ENCODE results near the gene C1orf226. TPM values are rescaled to one million over a fixed set of nuclear protein-coding genes. Genes with fewer than 3 reads are reported as not detected.

Gene C1orf226
- total and polyA plus RNA-seq, 9 of the 15 experiments (the other 6 are each of a cell fraction or from before 2014, with no cell fraction given), result 0.10 to 1.4 (median 0.47) TPM

DNA sequence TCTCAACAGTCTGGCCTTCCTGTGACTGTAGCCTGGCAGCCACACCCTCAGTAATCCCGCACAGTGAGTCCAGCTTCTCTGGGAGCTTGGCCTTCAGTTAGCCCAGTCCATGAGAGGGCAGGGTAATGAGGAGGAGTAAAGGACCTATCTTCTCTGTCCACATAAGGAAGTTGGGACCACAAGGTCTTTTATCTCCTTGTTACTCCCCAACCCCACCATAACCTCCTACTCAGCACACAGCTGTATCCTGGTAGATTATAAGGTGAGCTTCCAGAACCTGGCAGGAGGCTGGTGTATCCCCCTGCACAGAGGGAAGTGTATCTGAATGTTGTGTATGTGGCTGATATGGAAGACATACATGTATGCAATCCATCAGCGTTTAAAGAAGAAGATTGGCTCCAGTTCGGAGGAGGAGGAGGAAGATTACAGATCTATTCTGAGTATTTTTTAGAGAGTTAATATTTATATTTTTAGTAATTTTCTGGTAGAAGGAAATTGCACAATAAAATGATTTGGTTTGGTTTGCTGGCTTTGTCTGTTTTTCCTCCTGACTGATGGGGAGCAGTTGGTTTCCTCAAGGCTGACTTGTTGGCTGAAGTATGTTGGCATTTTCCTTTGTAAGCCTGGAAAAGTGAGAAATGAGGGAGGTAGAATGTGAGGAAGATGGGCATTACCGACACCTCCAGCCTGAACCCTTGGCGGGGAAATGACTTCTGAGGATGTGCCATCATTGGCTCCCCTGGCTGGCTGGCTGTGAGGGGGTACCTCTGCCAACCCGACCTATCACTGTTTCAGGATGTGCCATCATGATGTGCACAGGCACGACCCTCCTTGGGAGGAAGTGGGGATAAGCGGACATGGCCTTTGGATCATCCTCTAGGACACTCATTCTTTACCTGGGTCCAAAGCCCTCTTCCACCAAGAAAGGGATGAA lies 5.0 kb downstream of the C1orf226 start (continued):
- TF ChIP-seq, protein P1, sequence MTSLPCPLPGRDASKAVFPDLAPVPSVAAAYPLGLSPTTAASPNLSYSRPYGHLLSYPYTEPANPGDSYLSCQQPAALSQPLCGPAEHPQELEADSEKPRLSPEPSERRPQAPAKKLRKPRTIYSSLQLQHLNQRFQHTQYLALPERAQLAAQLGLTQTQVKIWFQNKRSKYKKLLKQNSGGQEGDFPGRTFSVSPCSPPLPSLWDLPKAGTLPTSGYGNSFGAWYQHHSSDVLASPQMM (CRISPR knock-in tag; IDR thresholded peaks at IDR 0.05), result no peak
- peak; percentile 14 for TF ChIP-seq ZFP36 (IDR thresholded peaks at IDR 0.05; ENCODE audit: low read depth, low read length, partially characterized antibody)
- no peak for TF ChIP-seq SETDB1 (IDR thresholded peaks at IDR 0.05; ENCODE audit: low read length)
- peak; percentile 90 for TF ChIP-seq DMBX1 (CRISPR knock-in tag; IDR thresholded peaks at IDR 0.05; ENCODE audit: borderline replicate concordance)
- TF ChIP-seq NUFIP1 (IDR thresholded peaks at IDR 0.05; ENCODE audit: partially characterized antibody), result no peak
- TF ChIP-seq, protein P2, sequence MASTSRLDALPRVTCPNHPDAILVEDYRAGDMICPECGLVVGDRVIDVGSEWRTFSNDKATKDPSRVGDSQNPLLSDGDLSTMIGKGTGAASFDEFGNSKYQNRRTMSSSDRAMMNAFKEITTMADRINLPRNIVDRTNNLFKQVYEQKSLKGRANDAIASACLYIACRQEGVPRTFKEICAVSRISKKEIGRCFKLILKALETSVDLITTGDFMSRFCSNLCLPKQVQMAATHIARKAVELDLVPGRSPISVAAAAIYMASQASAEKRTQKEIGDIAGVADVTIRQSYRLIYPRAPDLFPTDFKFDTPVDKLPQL (IDR thresholded peaks at IDR 0.05; ENCODE audit: extremely low read depth, insufficient read length), result no peak
- TF ChIP-seq ZNF212 (CRISPR knock-in tag; IDR thresholded peaks at IDR 0.05), result no peak
- TF ChIP-seq FOXP1 (CRISPR knock-in tag; IDR thresholded peaks at IDR 0.05), result no peak
- TF ChIP-seq ZNF77 (CRISPR knock-in tag; IDR thresholded peaks at IDR 0.05), result no peak
- TF ChIP-seq, protein P3, sequence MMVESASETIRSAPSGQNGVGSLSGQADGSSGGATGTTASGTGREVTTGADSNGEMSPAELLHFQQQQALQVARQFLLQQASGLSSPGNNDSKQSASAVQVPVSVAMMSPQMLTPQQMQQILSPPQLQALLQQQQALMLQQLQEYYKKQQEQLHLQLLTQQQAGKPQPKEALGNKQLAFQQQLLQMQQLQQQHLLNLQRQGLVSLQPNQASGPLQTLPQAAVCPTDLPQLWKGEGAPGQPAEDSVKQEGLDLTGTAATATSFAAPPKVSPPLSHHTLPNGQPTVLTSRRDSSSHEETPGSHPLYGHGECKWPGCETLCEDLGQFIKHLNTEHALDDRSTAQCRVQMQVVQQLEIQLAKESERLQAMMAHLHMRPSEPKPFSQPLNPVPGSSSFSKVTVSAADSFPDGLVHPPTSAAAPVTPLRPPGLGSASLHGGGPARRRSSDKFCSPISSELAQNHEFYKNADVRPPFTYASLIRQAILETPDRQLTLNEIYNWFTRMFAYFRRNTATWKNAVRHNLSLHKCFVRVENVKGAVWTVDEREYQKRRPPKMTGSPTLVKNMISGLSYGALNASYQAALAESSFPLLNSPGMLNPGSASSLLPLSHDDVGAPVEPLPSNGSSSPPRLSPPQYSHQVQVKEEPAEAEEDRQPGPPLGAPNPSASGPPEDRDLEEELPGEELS (CRISPR knock-in tag; IDR thresholded peaks at IDR 0.05; ENCODE audit: borderline replicate concordance), result no peak
- TF ChIP-seq ZNF583 (CRISPR knock-in tag; IDR thresholded peaks at IDR 0.05), result no peak
- peak; percentile 39; the same call in 1 of the 2 replicates for TF ChIP-seq GATAD2A (IDR thresholded peaks at IDR 0.05)
- peak; percentile 95 for TF ChIP-seq NFIC (IDR thresholded peaks at IDR 0.05)
- no peak for TF ChIP-seq SNRNP70 (optimal IDR thresholded peaks at IDR 0.05; ENCODE audit: low read depth, low read length)
- peak; percentile 94; the same call in 1 of the 2 replicates for TF ChIP-seq NCOA1 (IDR thresholded peaks at IDR 0.05; ENCODE audit: low read depth)
- TF ChIP-seq GATAD2B (IDR thresholded peaks at IDR 0.05; ENCODE audit: borderline replicate concordance), result peak; percentile 73; the same call in 1 of the 2 replicates
- no peak for TF ChIP-seq WHSC1 (IDR thresholded peaks at IDR 0.05; ENCODE audit: low read length)
- TF ChIP-seq SMAD4 (CRISPR knock-in tag; conservative IDR thresholded peaks at IDR 0.05), result peak; percentile 83
- TF ChIP-seq, protein P4, sequence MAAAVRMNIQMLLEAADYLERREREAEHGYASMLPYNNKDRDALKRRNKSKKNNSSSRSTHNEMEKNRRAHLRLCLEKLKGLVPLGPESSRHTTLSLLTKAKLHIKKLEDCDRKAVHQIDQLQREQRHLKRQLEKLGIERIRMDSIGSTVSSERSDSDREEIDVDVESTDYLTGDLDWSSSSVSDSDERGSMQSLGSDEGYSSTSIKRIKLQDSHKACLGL (CRISPR knock-in tag; IDR thresholded peaks at IDR 0.05; ENCODE audit: borderline replicate concordance, poor library complexity, severe bottlenecking), result no peak
- TF ChIP-seq, protein P5, sequence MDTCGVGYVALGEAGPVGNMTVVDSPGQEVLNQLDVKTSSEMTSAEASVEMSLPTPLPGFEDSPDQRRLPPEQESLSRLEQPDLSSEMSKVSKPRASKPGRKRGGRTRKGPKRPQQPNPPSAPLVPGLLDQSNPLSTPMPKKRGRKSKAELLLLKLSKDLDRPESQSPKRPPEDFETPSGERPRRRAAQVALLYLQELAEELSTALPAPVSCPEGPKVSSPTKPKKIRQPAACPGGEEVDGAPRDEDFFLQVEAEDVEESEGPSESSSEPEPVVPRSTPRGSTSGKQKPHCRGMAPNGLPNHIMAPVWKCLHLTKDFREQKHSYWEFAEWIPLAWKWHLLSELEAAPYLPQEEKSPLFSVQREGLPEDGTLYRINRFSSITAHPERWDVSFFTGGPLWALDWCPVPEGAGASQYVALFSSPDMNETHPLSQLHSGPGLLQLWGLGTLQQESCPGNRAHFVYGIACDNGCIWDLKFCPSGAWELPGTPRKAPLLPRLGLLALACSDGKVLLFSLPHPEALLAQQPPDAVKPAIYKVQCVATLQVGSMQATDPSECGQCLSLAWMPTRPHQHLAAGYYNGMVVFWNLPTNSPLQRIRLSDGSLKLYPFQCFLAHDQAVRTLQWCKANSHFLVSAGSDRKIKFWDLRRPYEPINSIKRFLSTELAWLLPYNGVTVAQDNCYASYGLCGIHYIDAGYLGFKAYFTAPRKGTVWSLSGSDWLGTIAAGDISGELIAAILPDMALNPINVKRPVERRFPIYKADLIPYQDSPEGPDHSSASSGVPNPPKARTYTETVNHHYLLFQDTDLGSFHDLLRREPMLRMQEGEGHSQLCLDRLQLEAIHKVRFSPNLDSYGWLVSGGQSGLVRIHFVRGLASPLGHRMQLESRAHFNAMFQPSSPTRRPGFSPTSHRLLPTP (IDR thresholded peaks at IDR 0.05; ENCODE audit: borderline replicate concordance, extremely low read depth, insufficient read length), result no peak
- TF ChIP-seq TCF7 (IDR thresholded peaks at IDR 0.05; ENCODE audit: borderline replicate concordance), result peak; percentile 94
- no peak for TF ChIP-seq KDM4B (IDR thresholded peaks at IDR 0.05; ENCODE audit: borderline replicate concordance in 2 of 2, low read depth in 1 of 2)
